Activated naive CD8-positive, alpha-beta T cell (primary cell): ENCODE data around the gene KRTAP2-3.
"Not testable (repeated sequence)": the region's sequence is repeated elsewhere in the genome, so short reads cannot be mapped to it uniquely, and the experiment has no call there.

Source experiments
- H3K27ac Mint-ChIP-seq: one replicate; pipeline ENCODE4 v1.8.0; 2021; ENCODE audit warnings: mixed read lengths
- H3K27me3 Mint-ChIP-seq: one replicate; pipeline ENCODE4 v1.8.0; 2021; ENCODE audit warnings: mixed read lengths
- H3K36me3 Mint-ChIP-seq: one replicate; pipeline ENCODE4 v1.8.0; 2021; ENCODE audit warnings: mixed read lengths
- H3K4me1 Mint-ChIP-seq: one replicate; pipeline ENCODE4 v1.8.0; 2021; ENCODE audit warnings: low read depth, mixed read lengths
- H3K4me3 Mint-ChIP-seq: one replicate; pipeline ENCODE4 v1.8.0; 2021; ENCODE audit warnings: mild to moderate bottlenecking, mixed read lengths
- H3K9me3 Mint-ChIP-seq: one replicate; pipeline ENCODE4 v1.8.0; 2021; ENCODE audit warnings: low read depth, mixed read lengths

KRTAP2-3 gene

DNA sequence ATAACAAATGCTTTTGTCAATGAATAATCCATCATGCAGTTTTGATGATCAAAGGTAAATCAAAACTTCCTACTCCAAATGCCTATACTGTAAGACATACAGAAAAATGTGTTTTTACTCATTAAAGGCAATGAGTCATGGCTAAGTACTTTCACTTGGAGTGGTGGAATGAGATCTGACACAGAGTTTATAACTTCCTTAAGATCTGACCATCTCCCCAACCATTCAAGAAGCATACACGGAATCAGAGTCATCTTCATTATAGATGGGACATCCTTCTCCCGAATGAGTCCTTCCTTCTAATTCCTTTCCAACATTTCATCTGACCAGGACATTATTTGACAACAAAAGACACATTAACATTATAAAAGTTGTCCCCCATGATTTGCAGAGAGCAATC, 23.5 kb upstream of the KRTAP2-3 start:
- H3K4me3 Mint-ChIP-seq, H3K27ac Mint-ChIP-seq, H3K4me1 Mint-ChIP-seq, H3K36me3 Mint-ChIP-seq, H3K9me3 Mint-ChIP-seq, H3K27me3 Mint-ChIP-seq: not testable (repeated sequence)

DNA sequence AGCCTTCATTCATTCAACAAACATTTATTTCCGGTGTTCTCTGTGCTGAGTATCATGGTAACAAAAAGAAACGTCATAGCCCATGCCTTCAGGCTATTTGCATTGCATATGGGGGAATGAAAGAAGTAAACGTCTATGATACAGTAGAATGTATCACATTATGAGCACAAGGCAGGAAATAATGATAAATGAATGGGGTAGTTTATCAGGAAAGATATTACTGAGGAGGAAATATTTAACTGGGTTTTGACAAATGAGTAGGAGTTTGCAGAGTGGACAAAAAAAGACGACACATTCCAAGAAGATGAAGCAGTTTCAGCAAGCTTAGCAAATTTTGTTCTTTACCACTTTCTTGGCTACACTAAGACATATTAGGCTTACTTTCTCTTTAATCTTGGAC, 22.7 kb upstream of the KRTAP2-3 start:
- H3K36me3 Mint-ChIP-seq = no peaks in the 10 kb centered on the region
- no peak overlapping the region for H3K4me3 Mint-ChIP-seq
- no peaks in the 10 kb centered on the region for H3K4me1 Mint-ChIP-seq
- peaks cover 8% of the 10 kb centered on the region for H3K27me3 Mint-ChIP-seq
- no peak overlapping the region for H3K27ac Mint-ChIP-seq
- H3K9me3 Mint-ChIP-seq = peaks cover 5% of the 10 kb centered on the region

DNA sequence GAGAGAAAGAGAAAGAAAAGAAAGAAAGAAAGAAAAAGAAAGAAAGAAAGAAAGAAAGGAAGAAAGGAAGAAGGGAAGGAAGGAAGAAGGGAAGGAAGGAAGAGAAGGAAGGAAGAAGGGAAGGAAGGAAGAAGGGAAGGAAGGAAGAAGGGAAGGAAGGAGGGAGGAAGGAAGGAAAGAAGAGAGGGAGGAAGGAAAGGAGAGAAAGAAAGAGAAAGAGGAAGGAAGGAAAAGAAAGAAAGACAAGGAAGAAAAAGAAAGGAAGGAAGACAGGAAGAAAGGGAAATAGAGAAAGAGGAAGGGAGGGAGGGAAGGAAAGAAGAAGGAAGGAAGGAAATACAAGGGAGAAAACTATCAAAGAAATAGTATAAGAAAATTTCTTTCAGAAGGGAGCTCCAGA, 16.9 kb upstream of the KRTAP2-3 start:
- Mint-ChIP-seq H3K4me3 (no peak overlapping the region), H3K27me3 (peaks cover 17% of the 10 kb centered on the region), H3K27ac (no peak overlapping the region), H3K36me3 (no peaks in the 10 kb centered on the region), H3K4me1 (no peaks in the 10 kb centered on the region), H3K9me3 (no peaks in the 10 kb centered on the region)

DNA sequence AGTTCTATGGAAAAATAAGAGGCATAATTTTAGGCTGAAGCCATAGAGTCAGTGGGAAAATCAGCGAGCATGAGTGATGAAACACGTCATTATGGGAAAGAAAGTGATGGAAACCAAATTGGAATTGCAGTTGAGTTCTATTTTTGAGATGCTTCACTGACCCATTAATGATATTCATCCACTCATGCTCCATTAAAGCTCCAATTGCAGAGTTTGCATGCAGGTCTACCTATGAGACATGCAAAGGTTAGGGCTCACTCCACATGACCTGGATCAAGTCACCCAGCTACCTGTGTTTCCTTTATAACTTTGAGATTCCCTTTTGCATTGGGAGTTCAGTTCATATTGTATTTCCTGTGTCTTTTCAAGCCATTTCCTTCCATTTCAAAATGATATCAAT, 13.8 kb upstream of the KRTAP2-3 start:
- H3K9me3 Mint-ChIP-seq = no peaks in the 10 kb centered on the region
- H3K4me3 Mint-ChIP-seq = no peak overlapping the region
- H3K4me1 Mint-ChIP-seq = no peaks in the 10 kb centered on the region
- H3K27ac Mint-ChIP-seq = no peak overlapping the region
- H3K36me3 Mint-ChIP-seq = no peaks in the 10 kb centered on the region
- peaks cover 12% of the 10 kb centered on the region for H3K27me3 Mint-ChIP-seq

DNA sequence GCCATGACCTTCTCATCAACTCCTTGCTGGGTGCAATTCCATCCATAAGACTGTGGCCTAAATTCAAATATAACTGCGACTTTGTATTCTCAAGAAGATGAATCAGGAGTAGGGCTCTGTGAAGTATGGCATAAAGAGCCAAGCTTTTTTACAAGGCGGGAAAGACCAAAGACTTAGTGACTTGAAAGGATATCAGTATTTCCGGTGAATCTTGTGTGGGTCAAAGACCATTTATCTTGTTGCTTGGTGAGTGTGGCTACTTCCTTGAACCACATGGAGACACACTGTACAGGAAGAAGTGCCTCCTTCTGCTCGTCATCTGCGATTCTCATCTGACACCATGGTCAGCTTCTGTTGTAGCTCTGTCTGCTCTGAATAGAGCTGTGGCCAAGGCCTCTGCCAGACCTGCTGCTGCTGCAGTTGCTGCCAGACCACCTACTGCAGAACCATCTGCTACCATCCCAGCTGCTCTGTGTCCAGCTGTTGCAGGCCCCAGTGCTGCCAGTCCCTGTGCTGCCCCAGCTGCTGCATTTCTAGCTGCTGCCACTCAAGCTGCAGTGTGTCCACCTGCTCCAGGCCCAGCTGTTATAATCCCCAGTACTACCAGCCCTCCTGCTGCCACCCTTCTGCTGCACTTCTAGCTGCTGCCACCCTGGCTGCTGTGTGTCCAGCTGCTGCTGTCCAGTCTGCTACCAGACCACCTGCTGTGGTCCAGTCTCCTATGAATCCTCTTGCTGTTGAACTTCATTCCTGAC, 11.9 kb upstream of the KRTAP2-3 start:
- H3K36me3 Mint-ChIP-seq = no peaks in the 10 kb centered on the region
- no peak overlapping the region for H3K27ac Mint-ChIP-seq
- H3K27me3 Mint-ChIP-seq = peaks cover 8% of the 10 kb centered on the region
- H3K4me1 Mint-ChIP-seq = peaks cover 2% of the 10 kb centered on the region
- H3K9me3 Mint-ChIP-seq = no peaks in the 10 kb centered on the region
- H3K4me3 Mint-ChIP-seq = no peak overlapping the region

DNA sequence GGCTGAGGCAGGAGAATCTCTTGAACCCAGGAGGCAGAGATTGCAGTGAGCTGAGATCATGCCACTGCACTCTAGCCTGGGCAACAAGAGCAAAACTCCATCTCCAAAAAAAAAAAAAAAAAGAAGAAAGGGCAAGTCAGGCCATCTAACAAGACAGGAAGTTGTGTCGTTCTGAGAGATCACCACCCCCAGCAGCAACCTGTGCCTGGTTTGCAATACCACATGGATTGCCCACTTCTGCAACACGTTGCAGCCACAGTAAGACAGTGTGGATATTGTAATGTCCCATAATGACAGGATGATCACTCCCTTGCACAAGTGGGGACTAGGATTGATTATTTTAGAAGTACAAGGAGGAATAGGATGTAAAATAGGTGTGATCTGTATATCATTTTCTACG, 9.1 kb upstream of the KRTAP2-3 start:
- H3K9me3 Mint-ChIP-seq = no peaks in the 10 kb centered on the region
- no peaks in the 10 kb centered on the region for H3K36me3 Mint-ChIP-seq
- H3K4me1 Mint-ChIP-seq = peaks cover 2% of the 10 kb centered on the region
- H3K4me3 Mint-ChIP-seq = no peak overlapping the region
- no peak overlapping the region for H3K27ac Mint-ChIP-seq
- no peaks in the 10 kb centered on the region for H3K27me3 Mint-ChIP-seq

DNA sequence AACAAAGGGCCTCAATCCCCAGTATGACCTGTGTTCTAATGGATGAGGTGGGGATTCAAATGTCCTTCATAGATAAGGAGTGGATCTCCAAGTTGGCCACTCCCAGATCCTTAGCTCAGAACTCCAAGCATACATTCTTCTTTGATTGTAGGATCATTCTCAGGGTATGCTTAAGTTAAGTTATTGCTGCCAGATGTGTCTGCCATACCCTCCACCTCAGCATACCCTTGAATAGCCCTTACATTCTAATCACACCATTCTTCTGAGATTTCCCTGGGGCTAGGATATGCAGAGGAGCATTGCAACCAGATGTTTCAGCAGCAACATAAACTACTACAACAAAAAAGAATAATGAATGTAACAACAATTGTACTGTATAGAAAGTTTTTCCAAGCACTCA, 7.4 kb upstream of the KRTAP2-3 start:
- Mint-ChIP-seq H3K4me1 (peaks cover 2% of the 10 kb centered on the region), H3K9me3 (no peaks in the 10 kb centered on the region), H3K4me3 (no peak overlapping the region), H3K27me3 (no peaks in the 10 kb centered on the region), H3K36me3 (no peaks in the 10 kb centered on the region), H3K27ac (no peak overlapping the region)

DNA sequence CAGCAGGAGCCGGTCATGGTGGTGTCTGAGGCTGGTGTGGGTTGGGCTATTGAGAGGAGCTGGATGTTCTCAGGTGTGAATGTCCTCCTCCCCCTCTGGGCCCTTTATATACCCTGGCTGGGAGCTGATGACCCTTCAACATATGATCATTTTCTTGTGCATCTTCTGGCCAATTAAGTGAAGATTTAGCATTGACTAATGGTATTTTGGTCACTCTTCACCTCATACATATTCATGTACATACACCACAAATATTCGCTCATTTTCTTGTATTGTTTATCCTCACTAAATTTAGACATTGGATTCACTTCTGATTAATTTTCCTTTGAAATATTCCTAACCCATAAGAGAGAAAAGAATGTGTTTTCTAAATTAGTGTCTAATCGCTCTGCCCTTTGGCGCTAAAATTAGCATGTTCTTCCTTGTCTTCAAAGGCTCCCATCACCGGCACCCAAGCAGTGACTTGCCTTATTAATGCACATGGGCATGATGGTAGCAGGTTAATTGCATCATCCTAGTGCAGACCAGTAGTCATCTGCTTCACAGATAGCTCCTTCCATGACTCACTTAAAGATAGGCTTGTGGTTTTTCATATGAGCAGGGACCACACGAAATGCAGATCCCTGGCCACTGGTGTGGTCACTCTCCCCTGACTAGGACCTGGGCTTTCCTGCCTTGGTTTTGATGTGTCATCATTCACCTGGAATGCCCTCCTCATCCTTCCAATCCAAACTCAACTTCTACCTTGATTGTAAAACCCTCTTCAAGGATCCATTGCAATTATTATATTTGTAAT, 6.1 kb upstream of the KRTAP2-3 start, which contains the start of gene KRTAP2-4:
Gene KRTAP2-4 (minus strand): TSS at position 51 of the 796 bp plus-strand sequence. CDS start 34 bp downstream, at position 17.
- Mint-ChIP-seq H3K36me3 (no peaks in the 10 kb centered on the region), H3K4me1 (peaks cover 2% of the 10 kb centered on the region), H3K27ac (no peak within 1 kb of the TSS), H3K27me3 (peaks cover 9% of the 10 kb centered on the region), H3K9me3 (no peaks in the 10 kb centered on the region), H3K4me3 (no peak within 1 kb of the TSS)

DNA sequence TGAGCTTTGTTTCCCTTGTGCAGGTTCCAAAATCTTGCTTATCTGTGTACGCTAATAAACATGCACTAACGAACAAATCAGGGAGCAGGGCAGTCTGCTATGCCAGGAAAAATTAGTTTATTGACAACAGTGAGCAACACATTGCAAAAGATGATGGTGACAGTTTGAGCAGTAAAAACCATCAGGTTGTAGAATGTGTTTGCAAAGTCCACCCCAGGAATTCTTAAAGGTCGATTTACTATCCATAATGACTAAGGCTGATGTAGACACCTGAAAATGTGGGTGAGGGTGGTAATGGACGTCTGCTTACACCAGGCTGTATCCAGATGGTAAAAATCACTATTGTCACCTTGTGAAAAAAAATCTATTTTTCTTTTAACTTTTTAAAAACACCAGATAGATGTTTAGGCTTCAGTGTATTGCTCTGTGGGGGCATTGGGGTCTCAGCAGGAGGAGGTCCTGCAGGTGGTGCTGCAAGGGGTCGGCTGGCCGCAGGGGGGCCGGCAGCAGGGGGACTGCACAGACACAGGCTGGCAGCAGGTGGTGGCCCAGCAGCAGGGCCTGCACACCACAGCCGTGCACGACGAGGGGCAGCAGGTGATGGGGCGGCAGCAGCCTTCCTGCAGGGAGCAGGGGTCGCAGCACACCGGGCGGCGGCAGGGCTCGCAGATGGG, 5.2 kb upstream of the KRTAP2-3 start:
- H3K4me3 Mint-ChIP-seq, H3K27ac Mint-ChIP-seq, H3K36me3 Mint-ChIP-seq, H3K4me1 Mint-ChIP-seq, H3K9me3 Mint-ChIP-seq: not testable (repeated sequence)
- peaks cover 14% of the 10 kb centered on the region for H3K27me3 Mint-ChIP-seq

DNA sequence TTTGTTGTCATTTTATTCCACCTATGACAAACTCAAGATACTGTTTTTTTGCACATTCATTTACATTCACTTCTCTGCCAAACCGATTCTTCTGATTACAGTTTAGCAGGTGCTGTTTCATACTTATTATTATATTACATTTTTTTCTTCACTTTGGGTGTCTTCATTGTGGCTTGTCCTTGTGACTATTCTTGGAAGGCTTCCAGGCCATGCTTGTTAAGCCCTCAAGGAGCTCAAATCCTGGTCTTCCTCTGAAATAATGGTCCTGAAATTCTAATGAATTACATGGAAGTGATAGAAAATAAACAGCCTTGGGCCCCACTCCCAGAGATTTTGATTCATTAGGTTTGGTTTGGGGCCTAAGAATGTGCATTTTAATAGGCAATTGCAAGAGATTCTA, 4.4 kb upstream of the KRTAP2-3 start:
- Mint-ChIP-seq H3K27ac (no peak overlapping the region), H3K4me3 (no peak overlapping the region), H3K27me3 (peaks cover 18% of the 10 kb centered on the region), H3K36me3 (no peaks in the 10 kb centered on the region), H3K4me1 (peaks cover 3% of the 10 kb centered on the region), H3K9me3 (no peaks in the 10 kb centered on the region)

DNA sequence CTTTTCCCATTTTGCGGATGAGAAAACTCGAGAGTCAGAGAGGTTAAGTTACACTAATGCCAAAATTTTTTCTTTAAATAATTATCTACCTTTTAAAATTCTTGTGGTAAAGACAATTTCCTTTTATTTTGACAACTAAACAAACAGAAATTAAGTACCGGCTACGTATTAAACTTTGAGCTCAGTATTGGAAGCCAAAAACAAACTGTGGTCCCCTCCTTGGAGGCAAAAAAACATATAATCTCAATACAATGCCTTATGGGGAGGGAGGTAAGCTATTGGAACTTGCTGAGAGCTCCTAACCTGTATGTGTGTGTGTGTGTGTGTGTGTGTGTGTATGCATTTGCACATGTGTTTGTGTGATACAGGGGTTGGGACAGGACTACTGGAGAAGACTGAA, 3.5 kb upstream of the KRTAP2-3 start:
- Mint-ChIP-seq H3K27ac (no peak overlapping the region), H3K4me1 (peaks cover 3% of the 10 kb centered on the region), H3K27me3 (peaks cover 19% of the 10 kb centered on the region), H3K9me3 (no peaks in the 10 kb centered on the region), H3K4me3 (no peak overlapping the region), H3K36me3 (no peaks in the 10 kb centered on the region)

DNA sequence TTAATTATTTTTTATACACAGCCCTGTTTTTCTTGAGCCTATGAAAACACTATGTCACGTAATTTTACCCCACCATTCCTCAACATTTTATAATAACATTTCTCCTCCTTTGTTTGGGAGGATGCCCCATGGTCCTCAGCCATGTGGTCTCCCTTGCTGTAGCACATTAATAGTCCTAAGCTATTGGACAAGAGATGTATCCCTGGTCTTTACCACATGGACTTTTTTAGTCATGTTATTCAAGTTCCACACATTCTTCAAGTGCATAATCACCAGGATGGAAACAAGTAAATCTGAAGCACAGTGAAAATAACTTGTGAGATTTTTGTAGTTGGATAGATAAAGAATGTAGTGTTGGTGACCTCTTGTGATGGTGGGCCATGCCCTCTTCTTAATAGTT, 2.0 kb upstream of the KRTAP2-3 start:
- Mint-ChIP-seq H3K9me3 (no peaks in the 10 kb centered on the region), H3K36me3 (no peaks in the 10 kb centered on the region), H3K4me3 (no peak overlapping the region), H3K27ac (no peak overlapping the region), H3K27me3 (peaks cover 26% of the 10 kb centered on the region), H3K4me1 (peaks cover 3% of the 10 kb centered on the region)

DNA sequence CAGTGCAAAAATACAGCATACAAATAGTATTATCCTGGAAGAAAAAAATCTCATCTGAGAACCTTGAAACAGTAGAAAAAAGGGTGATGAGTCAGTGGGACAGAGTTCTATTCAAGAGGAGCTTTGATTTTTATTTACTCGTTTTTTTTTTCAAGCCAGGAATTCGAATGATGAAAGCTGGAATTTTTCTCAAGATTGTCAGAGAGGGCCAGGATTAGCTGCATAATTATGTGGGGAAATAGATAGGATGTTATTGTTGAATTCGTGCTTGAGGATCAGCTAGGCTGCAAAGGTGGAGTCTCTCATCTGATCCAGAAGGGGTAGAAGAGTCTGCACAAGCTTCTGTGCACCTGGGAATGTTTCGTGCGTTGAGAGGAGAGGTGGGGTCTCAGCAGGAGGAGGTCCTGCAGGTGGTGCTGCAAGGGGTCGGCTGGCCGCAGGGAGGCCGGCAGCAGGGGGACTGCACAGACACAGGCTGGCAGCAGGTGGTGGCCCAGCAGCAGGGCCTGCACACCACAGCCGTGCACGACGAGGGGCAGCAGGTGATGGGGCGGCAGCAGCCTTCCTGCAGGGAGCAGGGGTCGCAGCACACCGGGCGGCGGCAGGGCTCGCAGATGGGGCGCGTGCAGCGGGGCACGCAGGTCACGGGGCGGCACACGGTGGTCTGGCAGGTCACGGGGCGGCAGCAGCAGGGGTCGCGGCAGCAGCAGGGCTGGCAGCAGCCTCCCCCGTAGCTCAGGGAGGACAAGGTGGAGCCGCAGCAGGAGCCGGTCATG, 450 bp downstream of the KRTAP2-3 start:
- peaks cover 30% of the 10 kb centered on the region for H3K27me3 Mint-ChIP-seq
- not testable (repeated sequence) for H3K4me3 Mint-ChIP-seq

DNA sequence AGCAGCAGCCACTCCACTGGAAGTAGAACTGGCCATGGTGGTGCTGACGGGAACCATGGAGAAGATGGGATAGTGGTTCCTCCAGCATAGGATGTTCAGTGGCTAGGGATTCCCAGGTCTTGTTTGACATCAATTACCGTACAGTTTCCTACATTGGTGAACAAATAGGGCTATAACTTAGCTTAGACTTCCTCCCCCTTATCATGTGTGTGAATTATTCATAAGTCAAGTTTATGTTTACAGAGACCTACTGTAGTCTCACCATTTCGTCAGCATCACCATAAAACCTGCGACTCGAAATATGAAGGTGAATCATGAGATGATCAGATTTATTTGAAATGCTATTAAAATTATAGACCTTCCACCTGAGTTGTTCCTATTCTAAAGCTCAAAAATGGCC, 1.2 kb downstream of the KRTAP2-3 start:
- Mint-ChIP-seq H3K36me3 (no peaks in the 10 kb centered on the region), H3K27me3 (peaks cover 30% of the 10 kb centered on the region), H3K27ac (no peak overlapping the region), H3K4me1 (peaks cover 3% of the 10 kb centered on the region), H3K4me3 (no peak overlapping the region), H3K9me3 (no peaks in the 10 kb centered on the region)

More for the DNA sequence above, 450 bp downstream of the KRTAP2-3 start:
- H3K27ac Mint-ChIP-seq, H3K36me3 Mint-ChIP-seq, H3K9me3 Mint-ChIP-seq, H3K4me1 Mint-ChIP-seq: not testable (repeated sequence)

DNA sequence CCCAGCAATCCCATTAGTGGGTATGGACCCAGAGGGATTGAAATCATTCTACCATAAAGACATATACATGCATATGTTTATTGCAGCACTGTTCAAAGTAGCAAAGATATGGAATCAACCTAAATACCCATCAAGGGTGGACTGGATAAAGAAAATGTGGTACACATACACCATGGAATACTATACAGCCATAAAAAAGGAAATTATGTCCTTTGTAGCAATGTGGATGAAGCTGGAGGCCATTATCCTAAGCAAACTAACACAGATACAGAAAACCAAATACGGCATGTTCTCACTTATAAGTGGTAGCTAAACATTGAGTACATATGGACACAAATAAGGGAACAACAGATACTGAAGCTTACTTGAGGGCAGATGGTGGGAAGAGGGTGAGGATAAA, 2.4 kb downstream of the KRTAP2-3 start:
- no peak overlapping the region for H3K4me3 Mint-ChIP-seq
- H3K9me3 Mint-ChIP-seq = no peaks in the 10 kb centered on the region
- peaks cover 3% of the 10 kb centered on the region for H3K4me1 Mint-ChIP-seq
- H3K27me3 Mint-ChIP-seq = peaks cover 30% of the 10 kb centered on the region
- H3K36me3 Mint-ChIP-seq = no peaks in the 10 kb centered on the region
- no peak overlapping the region for H3K27ac Mint-ChIP-seq
